MM.1S (cell line): ENCODE data around the gene KCNAB3.

ENCODE experiments used
- CTCF ChIP-seq: fragments of 300-600 bp; sonication (generic); IDR thresholded peaks from 2 replicates; pipeline ENCODE4 v1.5.1; 2016; ENCODE audit warnings: antibody characterized with exemption, low read length, mixed read lengths
- EZH2 ChIP-seq: fragments of 300-600 bp; sonication (generic); optimal IDR thresholded peaks from 2 replicates; pipeline ENCODE3; 2017; ENCODE audit warnings: low read depth, mild to moderate bottlenecking, antibody characterized with exemption, low read length, mixed read lengths

- no peak for TF ChIP-seq EZH2
- no peak for TF ChIP-seq CTCF
These were observed 47.0 kb downstream of the KCNAB3 start for GRCh38 chr17:7882629-7883028.
